ENCODE measurements around the gene PSEN2.

GRCh38 chr1:226943156-226943555, 72.7 kb downstream of the PSEN2 start:
- TF ChIP-seq CTCF (IDR thresholded peaks at IDR 0.05) (no peak), POLR2A (IDR thresholded peaks at IDR 0.05) (no peak)
